Kidney epithelial cell (primary cell): ENCODE results near the gene ASPSCR1. TPM values are rescaled to one million over a fixed set of nuclear protein-coding genes. Genes with fewer than 3 reads are reported as not detected.

Experiments
- DNase-seq: peaks from one replicate; pipeline ENCODE4 v3.0.0-alpha.2; 2010; ENCODE audit warnings: low read depth
- H3K27me3 ChIP-seq: 2 replicates; pipeline ENCODE4 v1.6.0; 2011; ENCODE audit warnings: low read length; ENCODE audit not compliant: control insufficient read depth, insufficient read depth
- H3K36me3 ChIP-seq: 2 replicates; pipeline ENCODE4 v1.5.1; 2011; ENCODE audit warnings: low read length; ENCODE audit not compliant: control insufficient read depth, insufficient read depth
- H3K4me3 ChIP-seq: 2 replicates; pipeline ENCODE4 v1.5.1; 2011; ENCODE audit warnings: low read depth, mild to moderate bottlenecking, control low read depth, low read length
- CTCF ChIP-seq: IDR thresholded peaks from 2 replicates; pipeline ENCODE4 v1.5.1; 2011; ENCODE audit warnings: mild to moderate bottlenecking, moderate library complexity, low read length, control low read depth, inconsistent platforms; ENCODE audit not compliant: insufficient read depth, poor library complexity, severe bottlenecking
- total RNA-seq: library from RNA; depleted of rRNA; stranded (reverse); fragments of >200 nt; gene quantifications from 2 replicates; pipeline ENCODE4 v1.2.3, GENCODE V29; 2015

Gene ASPSCR1
- total RNA-seq, 1 donor from 2014 or later: 19.5 TPM

GRCh38 chr17:82028246-82028645 lies 50.8 kb downstream of the ASPSCR1 start:
- Histone ChIP-seq H3K36me3 (no peaks in the 10 kb centered on the region), H3K27me3 (peaks cover 3% of the 10 kb centered on the region), H3K4me3 (no peak overlapping the region)
- TF ChIP-seq CTCF: no peak
- DNase-seq: no peak

- Histone ChIP-seq H3K36me3 (no peaks in the 10 kb centered on the region), H3K4me3 (no peak overlapping the region), H3K27me3 (peaks cover 3% of the 10 kb centered on the region)
- TF ChIP-seq CTCF: no peak
- DNase-seq: no peak
Observed at GRCh38 chr17:82028966-82029365, 51.5 kb downstream of the ASPSCR1 start.

DNA sequence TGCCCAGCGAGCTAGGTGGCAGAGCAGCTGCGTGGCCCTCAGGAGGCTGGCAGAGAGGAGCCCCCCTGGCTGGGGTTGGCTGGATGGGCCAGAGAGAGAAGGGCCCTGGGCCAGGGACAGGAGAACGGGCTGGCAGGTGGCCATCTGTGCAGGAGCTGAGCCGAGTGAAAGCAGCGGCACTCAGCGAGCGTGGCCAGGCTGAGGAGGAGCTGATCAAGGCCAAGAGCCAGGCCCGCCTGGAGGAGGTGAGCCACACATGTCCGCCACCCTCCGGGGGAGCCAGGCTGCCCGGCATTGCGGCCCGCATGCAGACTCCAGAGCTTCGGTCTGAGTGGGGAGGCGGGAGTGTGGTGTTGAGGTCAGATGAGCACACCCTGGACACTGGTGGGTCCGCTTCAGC lies 52.0 kb downstream of the ASPSCR1 start:
- H3K36me3 ChIP-seq: no peaks in the 10 kb centered on the region
- no peak for DNase-seq
- H3K4me3 ChIP-seq: no peak overlapping the region
- TF ChIP-seq CTCF: no peak
- peaks cover 3% of the 10 kb centered on the region for H3K27me3 ChIP-seq

GRCh38 chr17:82029990-82030469 lies 52.6 kb downstream of the ASPSCR1 start:
- no peak for TF ChIP-seq CTCF
- Histone ChIP-seq H3K4me3 (no peak overlapping the region), H3K36me3 (no peaks in the 10 kb centered on the region), H3K27me3 (peaks cover 3% of the 10 kb centered on the region)
- no peak for DNase-seq

DNA sequence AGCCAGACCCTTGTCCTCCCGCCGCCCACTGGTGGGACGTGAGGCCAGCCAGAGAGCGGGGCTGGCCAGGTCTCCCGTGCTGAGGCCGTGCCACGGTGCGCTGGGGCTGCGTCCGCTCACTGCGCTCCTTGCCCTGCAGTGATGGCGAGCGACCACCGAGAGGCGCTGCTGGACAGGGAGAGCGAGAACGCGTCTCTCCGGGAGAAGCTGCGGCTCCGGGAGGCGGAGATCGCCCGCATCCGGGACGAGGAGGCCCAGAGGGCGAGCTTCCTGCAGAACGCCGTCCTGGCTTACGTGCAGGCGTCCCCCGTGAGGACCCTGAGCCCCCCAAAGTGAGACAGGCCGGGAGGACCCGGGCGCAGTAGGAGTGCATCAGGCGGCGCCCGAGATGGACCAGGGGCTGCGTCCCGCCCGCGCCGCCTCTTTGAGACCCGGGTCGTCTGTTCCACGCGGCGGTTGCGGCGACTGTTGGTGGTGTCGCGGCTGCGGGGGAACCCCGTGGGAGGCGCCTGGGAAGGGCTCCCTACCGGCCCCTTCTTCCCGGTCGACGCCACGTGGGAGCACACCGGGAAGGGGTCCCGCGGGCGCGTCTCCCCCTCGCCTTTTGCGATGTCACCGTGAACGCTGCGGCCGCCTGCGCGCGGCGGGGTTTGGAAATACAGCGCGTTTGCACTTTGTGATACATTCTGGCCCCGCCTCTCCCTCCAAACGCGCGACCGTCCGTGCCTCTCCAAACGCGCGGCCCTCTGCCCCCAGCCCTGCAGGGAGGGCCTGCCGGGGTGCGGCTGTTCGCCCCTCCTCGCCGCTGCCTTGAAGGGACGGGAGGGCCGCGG lies 53.3 kb downstream of the ASPSCR1 start:
- peak; percentile 34 for DNase-seq
- Histone ChIP-seq H3K4me3 (peak overlapping the region; percentile 43), H3K27me3 (peaks cover 3% of the 10 kb centered on the region), H3K36me3 (no peaks in the 10 kb centered on the region)
- peak; percentile 88 for TF ChIP-seq CTCF
